GM19467 (cell line): ENCODE results near the gene NHERF2.

ENCODE experiments used
- ATAC-seq: cut with Tn5 transposase; IDR thresholded peaks from one replicate; pipeline ENCODE4 v1.9.1; 2021; ENCODE audit warnings: mild to moderate bottlenecking, moderate library complexity; ENCODE audit not compliant: unreplicated experiment

NHERF2 gene

DNA sequence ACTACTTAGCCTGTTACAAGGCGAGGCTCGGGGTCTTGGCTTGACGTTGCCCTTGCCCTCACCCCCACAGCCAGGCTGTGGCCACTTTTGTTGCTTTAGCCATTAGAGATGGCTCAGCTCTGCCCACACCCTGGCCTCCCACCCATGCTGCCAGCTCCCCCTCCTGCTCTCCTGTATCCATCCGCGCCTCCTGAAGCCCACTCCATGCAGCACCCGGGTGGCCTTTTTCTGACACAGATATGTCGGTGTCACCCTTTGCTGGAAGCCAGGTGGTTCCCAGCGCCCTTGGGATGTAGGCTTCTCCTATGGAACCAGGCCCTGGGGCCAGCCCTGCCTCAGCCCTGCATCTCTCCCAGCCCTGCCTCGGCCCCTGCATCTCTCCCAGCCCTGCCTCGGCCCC is 30.7 kb downstream of the NHERF2 start:
- no peak for ATAC-seq

DNA sequence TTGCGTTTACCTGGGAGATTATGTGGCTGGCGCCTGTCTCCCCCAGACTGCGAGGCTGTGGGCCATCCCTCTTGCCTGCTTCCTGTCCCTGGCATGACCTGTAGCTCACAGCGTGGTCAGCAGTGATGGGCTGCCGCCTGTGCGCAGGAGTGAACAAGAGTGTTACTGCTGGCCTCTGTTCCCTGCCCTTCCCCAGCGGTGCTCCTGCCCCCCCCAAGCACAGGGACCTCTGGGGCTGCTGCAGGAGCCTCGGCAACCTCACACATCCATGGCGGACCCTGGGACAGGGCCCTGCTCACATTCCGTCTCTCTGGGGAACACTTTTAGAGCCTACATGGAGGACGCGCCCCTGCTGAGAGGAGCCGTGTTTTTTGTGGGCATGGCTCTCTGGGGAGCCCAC is 31.7 kb downstream of the NHERF2 start:
- ATAC-seq = no peak

DNA sequence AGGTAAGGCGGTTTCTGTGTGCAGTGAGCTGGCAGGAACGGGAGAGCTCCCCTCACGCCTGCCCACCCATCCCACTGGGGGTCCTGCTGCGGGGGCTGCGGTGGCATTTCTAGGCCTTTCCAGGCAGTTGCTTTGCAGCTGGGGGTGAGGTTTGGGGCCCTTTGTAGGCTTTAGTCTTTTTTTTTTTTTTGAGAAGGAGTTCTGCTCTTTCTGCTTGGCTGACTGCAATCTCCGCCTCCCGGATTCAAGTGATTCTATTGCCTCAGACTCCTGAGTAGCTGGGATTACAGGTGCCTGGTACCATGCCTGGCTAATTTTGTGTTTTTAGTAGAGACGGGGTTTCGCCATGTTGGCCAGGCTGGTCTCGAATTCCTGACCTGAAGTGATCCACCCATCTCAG is 32.2 kb downstream of the NHERF2 start:
- no peak for ATAC-seq

DNA sequence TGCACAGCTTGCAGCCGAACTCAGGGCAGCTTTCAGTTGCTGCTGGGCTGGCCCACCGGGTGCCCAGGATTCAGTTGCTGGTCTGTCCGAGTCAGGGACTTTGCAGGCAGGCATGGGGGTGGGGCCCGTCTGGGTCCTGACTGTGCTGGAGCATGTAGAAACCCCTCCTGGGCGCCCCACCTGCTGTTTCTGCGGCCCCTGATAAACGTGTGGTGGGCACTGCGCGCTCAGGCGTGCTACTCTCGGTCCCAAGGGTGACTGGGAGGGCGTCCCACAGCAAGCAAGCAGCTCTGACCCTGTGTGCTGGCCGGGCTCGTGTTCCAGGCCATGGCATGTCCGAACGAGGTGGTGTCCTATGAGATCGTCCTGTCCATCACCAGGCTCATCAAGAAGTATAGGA is 33.6 kb downstream of the NHERF2 start:
- no peak for ATAC-seq

- no peak for ATAC-seq
Observed at GRCh38 chr16:2061023-2061422, 34.3 kb downstream of the NHERF2 start.

GRCh38 chr16:2061526-2061925 is 34.8 kb downstream of the NHERF2 start:
- ATAC-seq = no peak

DNA sequence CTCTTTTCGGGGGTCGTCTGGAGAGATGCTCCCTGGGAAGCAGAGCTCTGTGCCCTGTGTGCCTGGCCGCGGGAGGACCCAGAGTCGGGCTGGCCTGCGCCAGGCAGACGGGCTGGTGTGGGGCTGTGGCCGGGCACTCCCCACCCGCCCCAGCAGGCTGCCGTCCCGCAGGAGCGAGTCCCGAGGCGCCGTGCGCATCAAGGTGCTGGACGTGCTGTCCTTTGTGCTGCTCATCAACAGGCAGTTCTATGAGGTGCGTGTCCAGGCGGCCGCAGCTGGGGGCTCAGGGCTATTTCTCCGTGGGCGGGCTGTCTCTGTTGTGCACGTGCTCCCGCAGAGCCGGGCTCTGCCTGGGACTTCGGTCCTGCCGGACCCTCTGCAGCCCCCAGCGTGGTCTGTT is 36.1 kb downstream of the NHERF2 start:
- no peak for ATAC-seq

DNA sequence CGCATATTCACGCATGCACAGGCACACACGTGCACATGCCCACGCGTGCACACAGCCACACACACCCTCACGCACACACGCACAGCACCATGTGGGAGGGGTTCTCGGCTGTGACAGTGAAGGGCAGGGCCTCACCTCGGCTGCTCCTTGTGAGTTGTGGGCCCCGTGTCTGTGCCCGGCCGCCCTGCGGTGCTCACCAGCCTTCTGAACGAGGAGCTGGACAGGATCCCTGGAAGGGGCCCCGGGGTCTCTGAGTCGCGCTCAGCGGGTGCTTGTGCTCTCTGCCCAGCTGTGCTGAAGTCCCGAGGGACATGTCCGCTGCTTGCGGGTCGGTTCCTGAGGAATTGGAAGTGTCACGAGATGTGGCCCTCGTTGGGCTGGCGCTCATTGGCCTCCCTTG is 37.2 kb downstream of the NHERF2 start:
- no peak for ATAC-seq

DNA sequence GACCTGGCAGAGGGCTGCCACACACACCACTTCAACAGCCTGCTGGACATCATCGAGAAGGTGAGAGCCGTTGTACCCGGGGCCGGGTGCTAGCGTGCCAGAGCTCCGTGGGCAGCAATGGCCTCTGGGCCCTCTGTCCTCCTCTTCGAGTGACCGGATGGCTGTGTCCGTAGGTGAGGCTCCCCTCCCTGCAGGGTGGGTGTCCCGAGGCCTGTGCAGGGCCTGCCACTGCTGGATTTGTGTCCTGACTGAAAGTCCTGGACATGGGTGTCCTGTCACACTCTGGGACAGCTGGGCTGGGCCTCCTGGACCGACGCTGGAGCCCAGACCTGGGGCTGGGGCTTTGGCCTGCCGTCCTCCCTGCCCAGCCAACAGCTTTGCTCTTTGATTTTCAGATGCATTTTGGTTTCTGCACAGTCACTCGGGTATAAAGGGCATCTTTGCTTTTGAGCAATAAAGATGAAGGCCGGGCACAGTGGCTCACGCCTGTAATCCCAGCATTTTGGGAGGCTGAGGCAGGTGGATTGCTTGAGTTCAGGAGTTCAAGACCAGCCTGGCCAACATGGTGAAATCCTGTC is 37.8 kb downstream of the NHERF2 start:
- ATAC-seq = no peak

GRCh38 chr16:2066139-2066538 is 39.4 kb downstream of the NHERF2 start:
- ATAC-seq = no peak

GRCh38 chr16:2070576-2071453 is 44.1 kb downstream of the NHERF2 start:
- ATAC-seq = no peak

DNA sequence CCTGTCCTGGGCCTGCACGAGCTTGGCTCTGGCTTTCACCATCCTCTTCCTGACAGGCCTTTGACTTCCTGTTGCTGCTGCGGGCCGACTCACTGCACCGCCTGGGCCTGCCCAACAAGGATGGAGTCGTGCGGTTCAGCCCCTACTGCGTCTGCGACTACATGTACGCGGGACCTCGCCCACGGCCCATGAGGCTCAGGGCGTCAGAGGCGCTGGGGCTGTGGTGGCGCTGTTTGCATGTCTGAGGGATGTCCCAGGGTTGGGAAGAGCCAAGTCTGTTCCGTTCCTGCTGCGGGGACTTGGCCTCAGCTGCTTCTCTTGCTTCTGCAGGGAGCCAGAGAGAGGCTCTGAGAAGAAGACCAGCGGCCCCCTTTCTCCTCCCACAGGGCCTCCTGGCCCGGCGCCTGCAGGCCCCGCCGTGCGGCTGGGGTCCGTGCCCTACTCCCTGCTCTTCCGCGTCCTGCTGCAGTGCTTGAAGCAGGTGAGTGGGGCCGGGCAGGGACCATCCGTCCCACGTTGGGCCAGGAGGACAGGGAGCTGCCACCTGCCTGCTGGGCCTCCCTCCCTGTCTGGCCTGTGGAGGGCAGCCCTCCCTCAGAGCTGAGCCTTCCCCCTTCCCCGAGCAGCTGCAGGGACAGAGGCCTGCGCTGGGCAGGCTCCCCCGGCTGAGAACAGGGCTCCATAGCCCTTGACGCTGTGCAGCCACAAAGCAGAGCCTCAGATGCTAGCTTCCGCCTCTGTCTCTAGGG is 44.9 kb downstream of the NHERF2 start:
- ATAC-seq = no peak

DNA sequence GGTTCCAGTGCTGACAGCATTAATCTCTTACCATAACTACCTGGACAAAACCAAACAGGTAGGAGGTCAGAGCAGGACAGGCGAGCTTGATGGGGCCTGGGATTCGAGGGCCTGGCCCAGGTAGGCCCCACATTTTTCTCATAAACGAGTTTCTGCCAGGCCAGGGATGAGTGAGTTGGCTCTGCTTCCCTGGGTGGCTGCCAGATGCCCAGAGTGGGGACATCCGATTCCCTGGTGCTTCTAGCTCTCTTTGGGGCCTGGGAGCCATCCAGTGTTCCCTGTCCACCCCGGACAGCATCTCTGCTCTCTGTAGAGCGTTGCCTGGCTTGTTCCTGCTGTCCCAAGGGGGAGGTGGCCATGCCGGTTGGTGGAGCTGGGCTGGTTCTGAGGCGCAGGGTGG is 46.2 kb downstream of the NHERF2 start:
- no peak for ATAC-seq

GRCh38 chr16:2074071-2074470 is 47.4 kb downstream of the NHERF2 start:
- no peak for ATAC-seq

- no peak for ATAC-seq
Observed at GRCh38 chr16:2075631-2076030, 48.9 kb downstream of the NHERF2 start.

DNA sequence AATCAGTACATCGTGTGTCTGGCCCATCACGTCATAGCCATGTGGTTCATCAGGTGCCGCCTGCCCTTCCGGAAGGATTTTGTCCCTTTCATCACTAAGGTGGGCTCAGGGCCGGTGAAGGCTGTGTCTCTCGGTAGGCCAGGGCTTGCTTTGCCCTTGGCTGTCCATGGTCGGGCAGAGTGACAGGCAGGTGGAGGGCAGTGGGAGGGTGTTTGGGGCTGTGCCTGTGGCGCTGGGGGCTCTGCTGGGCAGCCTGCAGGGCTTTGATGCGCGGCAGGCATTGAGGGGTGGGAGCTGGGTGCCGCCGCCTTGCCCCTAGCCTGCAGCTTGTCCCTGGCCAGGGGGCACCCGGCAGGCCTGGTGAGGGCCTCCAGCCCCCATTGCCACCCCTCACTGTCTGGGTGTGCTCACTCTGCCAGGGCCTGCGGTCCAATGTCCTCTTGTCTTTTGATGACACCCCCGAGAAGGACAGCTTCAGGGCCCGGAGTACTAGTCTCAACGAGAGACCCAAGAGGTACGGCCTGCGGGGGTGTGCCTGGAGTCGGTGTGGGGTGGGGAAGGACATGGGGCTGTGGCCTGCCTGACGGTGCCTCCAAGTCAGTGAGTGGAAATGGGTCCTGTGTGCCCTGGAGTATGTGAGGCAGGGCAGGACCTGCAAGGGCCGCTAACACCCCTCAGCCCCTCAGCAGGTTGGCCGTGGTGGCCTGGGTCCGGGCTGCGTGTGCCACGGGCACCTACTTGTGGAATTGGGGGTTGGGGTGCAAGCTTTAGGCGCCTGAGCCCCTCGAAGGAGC is 49.6 kb downstream of the NHERF2 start:
- no peak for ATAC-seq

GRCh38 chr16:2077016-2077415 is 50.3 kb downstream of the NHERF2 start:
- no peak for ATAC-seq

- ATAC-seq = no peak
Observed at GRCh38 chr16:2077696-2078095, 51.0 kb downstream of the NHERF2 start.

DNA sequence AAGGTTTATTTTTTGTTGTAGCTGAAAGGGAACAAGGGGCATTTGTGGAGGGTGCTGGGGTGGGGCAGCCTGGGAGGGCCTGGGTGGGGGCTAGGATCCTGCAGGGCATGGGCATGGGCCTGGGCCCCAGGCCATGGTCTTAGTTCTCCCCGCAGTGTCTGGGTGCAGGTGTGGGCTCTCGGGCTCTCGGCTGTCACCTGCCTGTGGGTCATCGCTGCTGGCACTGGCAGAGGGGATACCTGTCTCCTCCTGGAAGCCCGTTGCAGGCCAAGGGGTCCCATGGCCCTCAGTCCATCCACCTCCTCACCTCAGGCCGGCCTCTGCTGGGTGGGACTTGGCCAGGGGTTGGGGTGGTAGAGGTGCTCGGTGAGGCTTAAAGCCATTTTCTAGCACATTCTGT is 51.4 kb downstream of the NHERF2 start:
- ATAC-seq = no peak

- no peak for ATAC-seq
Observed at GRCh38 chr16:2078691-2079090, 52.0 kb downstream of the NHERF2 start.

- ATAC-seq = no peak
Observed at GRCh38 chr16:2079311-2079800, 52.7 kb downstream of the NHERF2 start.
